Heart left ventricle (tissue), 13 donors: ENCODE results near the gene VENTX.

Experiments used
- POLR2A ChIP-seq, 2 donors: fragments of 450-650 bp; IDR thresholded peaks; one replicate each; pipeline ENCODE4 v1.6.1; 2017; ENCODE audit warnings: antibody characterized with exemption in 2 of 2, mild to moderate bottlenecking in 2 of 2, moderate library complexity in 2 of 2
- TF ChIP-seq, protein P1 (sequence below), 12 donors: fragments of 200-600 bp; sonication (generic) in 4 of 12; IDR thresholded peaks; one replicate each; pipeline versions ENCODE4 v1.5.0 to v1.8.0; 2018 to 2022; ENCODE audit warnings: antibody characterized with exemption in 12 of 12, mild to moderate bottlenecking in 5 of 12
- donor health status: ischemic (EF 13 %, LVEDD 7.1; RV severe dilation, severe dysfunction).
- donor health status: DM: no; HTN: yes; CAD: no.
- donor health status: DM: no; HTN: no; CAD: no.
- donor health status: ischemic (EF 25% LVEDD 6.9; RV normal size, moderate dysfunction).
- donor health status: ischemic (EF 25% LVEDD 5.7; RV mildly dilated, moderate dysfunction).
- donor health status: ischemic (EF 35%, LVEDD 5.7; RV mildly dilated, moderate dysfunction).
- donor health status: nonischemic (EF 11% LVEDD 7.7; RV severe dilation, severe dysfunction).
- donor health status: DM: yes; HTN: yes; CAD: no.
- donor health status: PGD.
- donor health status: ischemic (EF 29% LVEDD 5.4; RV normal size, mild dysfunction).
- donor health status: nonischemic (EF 23%, LVEDD 6.1; RV moderate dilation, normal function).

DNA sequence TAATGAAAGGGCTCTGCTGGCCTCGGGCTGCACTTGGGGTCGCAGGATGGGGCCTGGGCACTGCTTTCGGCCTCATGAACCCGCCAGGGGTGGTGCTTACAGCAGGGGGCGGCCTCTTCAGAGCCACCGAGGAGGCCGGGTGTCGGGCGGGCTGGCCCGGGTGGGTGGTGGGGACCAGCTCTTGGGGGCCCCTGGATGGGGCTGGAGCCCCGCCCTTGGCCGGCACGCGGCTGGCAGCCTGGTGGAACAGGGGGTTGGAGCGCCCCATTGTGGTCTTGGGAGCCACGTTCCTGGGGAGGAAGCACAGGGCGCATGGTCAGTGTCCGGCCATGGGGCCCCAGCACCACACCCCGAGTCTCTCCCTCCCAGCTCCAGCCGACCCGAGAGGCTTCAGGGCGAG, 30.2 kb downstream of the VENTX start:
- TF ChIP-seq, protein P1, sequence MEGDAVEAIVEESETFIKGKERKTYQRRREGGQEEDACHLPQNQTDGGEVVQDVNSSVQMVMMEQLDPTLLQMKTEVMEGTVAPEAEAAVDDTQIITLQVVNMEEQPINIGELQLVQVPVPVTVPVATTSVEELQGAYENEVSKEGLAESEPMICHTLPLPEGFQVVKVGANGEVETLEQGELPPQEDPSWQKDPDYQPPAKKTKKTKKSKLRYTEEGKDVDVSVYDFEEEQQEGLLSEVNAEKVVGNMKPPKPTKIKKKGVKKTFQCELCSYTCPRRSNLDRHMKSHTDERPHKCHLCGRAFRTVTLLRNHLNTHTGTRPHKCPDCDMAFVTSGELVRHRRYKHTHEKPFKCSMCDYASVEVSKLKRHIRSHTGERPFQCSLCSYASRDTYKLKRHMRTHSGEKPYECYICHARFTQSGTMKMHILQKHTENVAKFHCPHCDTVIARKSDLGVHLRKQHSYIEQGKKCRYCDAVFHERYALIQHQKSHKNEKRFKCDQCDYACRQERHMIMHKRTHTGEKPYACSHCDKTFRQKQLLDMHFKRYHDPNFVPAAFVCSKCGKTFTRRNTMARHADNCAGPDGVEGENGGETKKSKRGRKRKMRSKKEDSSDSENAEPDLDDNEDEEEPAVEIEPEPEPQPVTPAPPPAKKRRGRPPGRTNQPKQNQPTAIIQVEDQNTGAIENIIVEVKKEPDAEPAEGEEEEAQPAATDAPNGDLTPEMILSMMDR (IDR thresholded peaks at IDR 0.05): no peak
- no peak for TF ChIP-seq POLR2A (IDR thresholded peaks at IDR 0.05)
